GM12874 (cell line): ENCODE measurements around the gene TRHDE.

Experiments used
- CTCF ChIP-seq: IDR thresholded peaks from 2 replicates; pipeline ENCODE4 v1.5.1; 2011; ENCODE audit warnings: low read depth, mild to moderate bottlenecking, control low read depth, low read length, moderate library complexity; ENCODE audit not compliant: insufficient read depth

The TRHDE gene

GRCh38 chr12:72368298-72368697, 96.1 kb downstream of the TRHDE start:
- TF ChIP-seq CTCF: no peak

- TF ChIP-seq CTCF: no peak
These were observed 96.7 kb downstream of the TRHDE start for GRCh38 chr12:72368719-72369422.

GRCh38 chr12:72369423-72369959, 97.3 kb downstream of the TRHDE start:
- no peak for TF ChIP-seq CTCF

- TF ChIP-seq CTCF: no peak
These were observed 108.3 kb downstream of the TRHDE start for GRCh38 chr12:72380441-72380840.

- TF ChIP-seq CTCF: no peak
These were observed 116.2 kb downstream of the TRHDE start for GRCh38 chr12:72388322-72388721.

- TF ChIP-seq CTCF: no peak
These were observed 118.0 kb downstream of the TRHDE start for GRCh38 chr12:72390146-72390545.

- no peak for TF ChIP-seq CTCF
These were observed 133.9 kb downstream of the TRHDE start for GRCh38 chr12:72406111-72406510.
